PFSK-1 (cell line): Measurements from ENCODE around the gene RTP3.

ENCODE experiments used
- POLR2AphosphoS5 ChIP-seq: IDR thresholded peaks from 2 replicates; pipeline ENCODE4 v1.6.1; 2012; ENCODE audit warnings: low read depth, mild to moderate bottlenecking, control low read depth, low read length, moderate library complexity
- REST ChIP-seq, 2 experiments: IDR thresholded peaks; 2 replicates each; pipeline versions ENCODE4 v1.6.1 to v1.8.0; 2011 to 2012; ENCODE audit warnings: low read depth in 2 of 2, low read length in 2 of 2, control low read depth in 1 of 2, inconsistent platforms in 1 of 2, mild to moderate bottlenecking in 1 of 2, moderate library complexity in 1 of 2; ENCODE audit not compliant: insufficient read depth in 1 of 2
- TAF1 ChIP-seq: IDR thresholded peaks from 2 replicates; pipeline ENCODE4 v1.6.1; 2012; ENCODE audit warnings: low read length, control low read depth, borderline replicate concordance; ENCODE audit not compliant: insufficient read depth

- no peak for TF ChIP-seq POLR2AphosphoS5
- no peak for TF ChIP-seq TAF1
- no peak for TF ChIP-seq REST (IDR thresholded peaks at IDR 0.05; ENCODE audit: insufficient read depth in 1 of 2, low read depth in 2 of 2, low read length in 2 of 2)
Measured at GRCh38 chr3:46468753-46469600, 28.8 kb upstream of the RTP3 start.
